Colonic mucosa (tissue), 4 donors: ENCODE measurements around the gene PTPRM. TPM values are rescaled to one million over a fixed set of nuclear protein-coding genes. Genes with fewer than 3 reads are reported as not detected.

ENCODE experiments used
- DNase-seq: peaks from one replicate; pipeline ENCODE4 v3.0.0-alpha.2; 2020
- H3K27ac ChIP-seq: fragments of 200-600 bp; one replicate; pipeline ENCODE4 v1.8.0; 2021
- H3K27me3 ChIP-seq: fragments of 200-600 bp; one replicate; pipeline ENCODE4 v1.8.0; 2021
- H3K36me3 ChIP-seq: fragments of 200-600 bp; one replicate; pipeline ENCODE4 v1.8.0; 2021
- H3K4me1 ChIP-seq: fragments of 200-600 bp; one replicate; pipeline ENCODE4 v1.8.0; 2021; ENCODE audit warnings: mild to moderate bottlenecking
- H3K4me3 ChIP-seq: fragments of 200-600 bp; one replicate; pipeline ENCODE4 v1.8.0; 2021
- H3K9ac ChIP-seq, 2 donors: one replicate each; pipeline ENCODE4 v1.7.0; 2013; ENCODE audit warnings: control low read depth in 2 of 2, low read depth in 2 of 2, low read length in 2 of 2
- H3K9me3 ChIP-seq: fragments of 200-600 bp; one replicate; pipeline ENCODE4 v1.8.0; 2021
- intact Hi-C: fragments of 100-400 bp; cut with DNase I; formaldehyde crosslinking; loops from one replicate; pipeline ENCODE4 v1.14.1; 2022
- total RNA-seq, 2 donors: library from RNA; stranded (reverse); fragmentation: NEBNext Ultra II Directional in 1 of 2; extraction: Animal tissue kit (Norgen Biotek cat#: 25700) in 1 of 2; gene quantifications; one replicate each; pipeline ENCODE4 v1.2.1, GENCODE V29; 2021
- TF ChIP-seq, protein P1 (sequence below): fragments of 200-600 bp; IDR thresholded peaks from one replicate; pipeline ENCODE4 v1.8.0; 2022; ENCODE audit warnings: antibody characterized with exemption, mild to moderate bottlenecking
- donor health status: healthy.
- donor health status: DM: no; HTN: no; CAD: no.
- donor health status: DM: no; HTN: no; CAD: no.

Gene PTPRM
- total RNA-seq, 2 donors from 2014 or later = 8.1 to 13.9 TPM

DNA sequence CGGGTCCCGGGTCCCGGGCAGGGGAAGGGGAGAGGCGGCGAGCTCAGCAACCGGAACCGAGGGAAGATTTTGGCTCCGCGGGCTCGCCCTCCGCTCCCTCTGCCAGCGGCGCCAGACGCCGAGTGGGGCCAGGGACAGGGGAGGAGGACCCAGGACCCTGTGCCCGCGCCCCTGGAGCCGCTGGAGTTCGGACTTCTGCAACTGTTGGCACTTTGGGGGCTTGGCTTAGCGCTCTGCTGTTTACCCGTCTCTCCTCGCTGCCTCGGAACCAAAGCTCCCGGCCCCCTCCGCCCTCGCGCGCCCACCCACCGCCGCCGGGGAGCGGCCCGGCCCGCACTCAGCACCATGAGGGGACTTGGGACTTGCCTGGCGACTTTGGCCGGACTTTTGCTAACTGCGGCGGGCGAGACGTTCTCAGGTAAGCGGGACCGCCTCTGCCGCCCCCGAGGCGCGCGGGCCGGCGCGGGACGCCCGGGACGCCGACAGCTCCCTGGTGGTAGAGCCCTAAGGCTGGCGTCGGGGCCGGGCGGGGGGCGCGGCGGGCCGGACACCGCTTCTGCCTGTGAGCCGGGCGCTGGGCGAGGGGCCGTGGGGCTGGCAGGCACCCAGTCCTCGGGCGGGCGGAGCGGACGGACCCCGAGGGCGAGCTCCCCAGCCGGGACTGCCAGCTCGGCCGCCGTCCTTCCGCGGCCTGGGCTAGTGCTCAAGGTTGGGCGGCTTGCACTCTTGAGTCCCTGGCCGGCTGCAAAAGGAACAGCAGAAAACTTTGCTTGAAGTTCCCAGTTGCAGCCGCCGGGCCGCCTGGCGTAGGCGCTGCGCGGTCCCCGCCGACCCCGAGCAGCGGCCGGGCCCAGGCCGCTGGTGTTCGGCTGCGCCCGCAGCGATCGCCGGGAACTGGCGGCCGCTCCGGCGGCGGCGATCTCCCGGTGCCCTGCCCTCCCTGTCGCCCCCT, 634 bp downstream of the PTPRM start:
- Histone ChIP-seq H3K4me1 (no peaks in the 10 kb centered on the region), H3K27me3 (peaks cover 22% of the 10 kb centered on the region), H3K36me3 (no peaks in the 10 kb centered on the region), H3K9ac (peak overlapping the region; percentile 26 to 76), H3K9me3 (no peaks in the 10 kb centered on the region), H3K27ac (peak overlapping the region; percentile 63), H3K4me3 (peak overlapping the region; percentile 74)
- TF ChIP-seq, protein P1, sequence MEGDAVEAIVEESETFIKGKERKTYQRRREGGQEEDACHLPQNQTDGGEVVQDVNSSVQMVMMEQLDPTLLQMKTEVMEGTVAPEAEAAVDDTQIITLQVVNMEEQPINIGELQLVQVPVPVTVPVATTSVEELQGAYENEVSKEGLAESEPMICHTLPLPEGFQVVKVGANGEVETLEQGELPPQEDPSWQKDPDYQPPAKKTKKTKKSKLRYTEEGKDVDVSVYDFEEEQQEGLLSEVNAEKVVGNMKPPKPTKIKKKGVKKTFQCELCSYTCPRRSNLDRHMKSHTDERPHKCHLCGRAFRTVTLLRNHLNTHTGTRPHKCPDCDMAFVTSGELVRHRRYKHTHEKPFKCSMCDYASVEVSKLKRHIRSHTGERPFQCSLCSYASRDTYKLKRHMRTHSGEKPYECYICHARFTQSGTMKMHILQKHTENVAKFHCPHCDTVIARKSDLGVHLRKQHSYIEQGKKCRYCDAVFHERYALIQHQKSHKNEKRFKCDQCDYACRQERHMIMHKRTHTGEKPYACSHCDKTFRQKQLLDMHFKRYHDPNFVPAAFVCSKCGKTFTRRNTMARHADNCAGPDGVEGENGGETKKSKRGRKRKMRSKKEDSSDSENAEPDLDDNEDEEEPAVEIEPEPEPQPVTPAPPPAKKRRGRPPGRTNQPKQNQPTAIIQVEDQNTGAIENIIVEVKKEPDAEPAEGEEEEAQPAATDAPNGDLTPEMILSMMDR = no peak
- intact Hi-C loops = loop anchor here (5.0 kb wide), 1 partner anchor 295 kb away; no protein-coding TSS in a partner anchor
- peak; percentile 29 for DNase-seq

DNA sequence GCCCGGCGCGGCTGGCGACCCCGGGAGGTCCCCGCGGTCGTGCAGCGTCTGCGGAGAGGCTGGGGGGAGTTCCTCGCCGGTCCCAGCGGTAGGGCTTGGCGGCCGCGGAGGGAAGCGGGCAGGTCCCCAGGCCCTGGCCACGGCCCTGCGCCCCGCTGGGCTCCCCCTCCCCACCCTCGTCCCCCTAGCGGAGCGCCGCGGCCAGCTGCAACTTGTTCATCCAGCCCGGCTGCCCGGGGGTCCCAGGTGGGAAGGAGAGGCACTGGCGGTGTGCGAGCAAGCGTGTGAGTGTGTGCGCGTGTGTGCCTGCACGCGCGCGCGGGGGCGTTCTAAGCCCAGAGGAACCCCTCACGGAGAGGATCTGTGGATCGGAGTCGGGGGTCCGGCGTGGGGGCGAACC, 1.3 kb downstream of the PTPRM start:
- DNase-seq = peak; percentile 33
- Histone ChIP-seq H3K36me3 (no peaks in the 10 kb centered on the region), H3K27ac (peak overlapping the region; percentile 63), H3K9ac (peak overlapping the region; percentile 26 to 76), H3K27me3 (peaks cover 22% of the 10 kb centered on the region), H3K4me1 (no peaks in the 10 kb centered on the region), H3K4me3 (peak overlapping the region; percentile 74), H3K9me3 (no peaks in the 10 kb centered on the region)
- intact Hi-C loops = loop anchor here (5.0 kb wide), 1 partner anchor 296 kb away; no protein-coding TSS in a partner anchor
- TF ChIP-seq, protein P1 = no peak

DNA sequence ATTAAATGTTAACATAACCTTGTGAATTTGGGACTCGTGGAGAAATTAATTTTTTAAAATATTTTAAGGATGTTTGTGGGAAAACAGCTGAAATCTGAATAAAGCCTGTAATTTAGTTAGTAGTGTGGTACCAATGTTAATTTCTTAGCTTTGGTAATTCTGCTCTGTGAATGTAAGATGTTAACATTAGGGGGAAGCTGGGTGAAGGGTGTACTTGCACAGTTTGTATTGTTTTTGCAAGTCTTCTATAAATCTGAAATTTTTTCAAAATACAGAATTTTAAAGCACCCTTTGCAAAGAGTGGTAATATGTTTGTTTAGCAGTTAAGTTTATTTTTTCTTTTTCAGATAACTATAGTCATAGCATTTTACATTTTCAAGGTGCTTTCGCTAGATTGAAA, 4.5 kb downstream of the PTPRM start:
- TF ChIP-seq, protein P1 = no peak
- intact Hi-C loops = no loop called here
- H3K9ac ChIP-seq = no peak overlapping the region
- no peaks in the 10 kb centered on the region for H3K36me3 ChIP-seq
- no peak for DNase-seq
- H3K27ac ChIP-seq = no peak overlapping the region
- H3K4me3 ChIP-seq = no peak overlapping the region
- H3K27me3 ChIP-seq = peaks cover 22% of the 10 kb centered on the region
- H3K4me1 ChIP-seq = no peaks in the 10 kb centered on the region
- no peaks in the 10 kb centered on the region for H3K9me3 ChIP-seq

DNA sequence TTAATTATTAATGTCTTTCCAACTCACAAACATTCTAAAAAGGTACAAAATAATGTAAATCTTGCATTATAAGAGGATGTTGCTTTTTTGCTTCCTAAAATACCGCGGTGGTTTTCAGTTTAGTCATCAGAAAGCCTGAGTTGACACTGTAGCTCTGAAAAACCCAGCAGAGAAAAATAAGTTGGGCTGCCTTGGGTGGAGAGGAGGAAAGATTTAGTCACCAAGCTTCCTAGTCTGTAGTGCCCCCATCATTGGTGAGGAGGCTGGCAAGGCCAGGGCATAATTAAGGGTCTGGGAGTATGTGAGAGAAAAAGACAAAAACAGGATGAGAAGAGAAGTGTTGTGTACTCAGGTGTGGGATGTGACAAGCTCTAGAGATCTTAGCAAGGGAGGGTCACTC, 5.7 kb downstream of the PTPRM start:
- TF ChIP-seq, protein P1 = no peak
- Histone ChIP-seq H3K4me3 (no peak overlapping the region), H3K4me1 (no peaks in the 10 kb centered on the region), H3K9me3 (no peaks in the 10 kb centered on the region), H3K27me3 (peaks cover 16% of the 10 kb centered on the region), H3K27ac (no peak overlapping the region), H3K9ac (no peak overlapping the region), H3K36me3 (no peaks in the 10 kb centered on the region)
- intact Hi-C loops = no loop called here
- no peak for DNase-seq

DNA sequence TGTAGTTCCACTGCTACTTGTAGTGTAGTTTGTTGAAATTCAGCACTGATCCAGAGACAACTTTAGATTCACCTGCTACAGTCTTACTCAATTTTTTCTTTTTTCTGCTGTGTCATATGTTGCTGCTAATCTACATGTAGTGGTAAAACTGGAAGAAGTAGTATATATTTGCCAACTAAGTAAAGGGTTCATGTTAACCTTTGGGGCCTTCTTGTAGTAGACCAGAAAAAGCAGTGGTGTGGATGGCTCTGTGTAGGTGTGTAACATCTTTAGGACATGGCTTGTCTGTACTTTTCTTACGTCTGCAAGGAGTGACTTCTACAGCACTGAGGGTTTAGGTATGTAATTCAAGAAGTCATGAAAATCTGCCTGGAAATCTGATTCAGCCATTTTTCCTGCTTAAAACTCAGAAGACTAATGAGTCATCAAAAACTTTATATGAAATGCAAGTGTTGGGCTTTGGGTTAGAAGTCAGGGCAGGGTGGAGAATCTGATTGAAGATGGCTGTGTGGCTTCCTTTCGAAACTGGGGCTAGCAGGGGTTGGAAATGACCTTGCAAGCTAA, 8.4 kb downstream of the PTPRM start:
- Histone ChIP-seq H3K27ac (no peak overlapping the region), H3K9ac (no peak overlapping the region), H3K4me1 (no peaks in the 10 kb centered on the region), H3K27me3 (no peaks in the 10 kb centered on the region), H3K4me3 (no peak overlapping the region), H3K36me3 (no peaks in the 10 kb centered on the region), H3K9me3 (no peaks in the 10 kb centered on the region)
- TF ChIP-seq, protein P1 = no peak
- no peak for DNase-seq
- intact Hi-C loops = no loop called here
